ENCODE measurements around the gene BCL2L2. TPM values are rescaled to one million over a fixed set of nuclear protein-coding genes. Genes with fewer than 3 reads are reported as not detected.
A peak's percentile ranks its signal among the peaks of the same experiment; 100 is the strongest.

BCL2L2 gene
- total RNA-seq, 1 experiment from 2014 or later = 20.4 TPM

GRCh38 chr14:23355871-23356435, 49.3 kb downstream of the BCL2L2 start:
- no peak for DNase-seq (ENCODE audit: low read depth)

GRCh38 chr14:23356662-23357061, 50.0 kb downstream of the BCL2L2 start:
- no peak for DNase-seq (ENCODE audit: low read depth)

GRCh38 chr14:23357261-23357660, 50.6 kb downstream of the BCL2L2 start:
- no peak for DNase-seq (ENCODE audit: low read depth)

- no peak for DNase-seq (ENCODE audit: low read depth)
Observed at GRCh38 chr14:23358042-23358441, 51.4 kb downstream of the BCL2L2 start.

GRCh38 chr14:23358553-23359166, 52.0 kb downstream of the BCL2L2 start:
- DNase-seq (ENCODE audit: low read depth) = no peak

- no peak for DNase-seq (ENCODE audit: low read depth)
Observed at GRCh38 chr14:23359167-23359626, 52.6 kb downstream of the BCL2L2 start.

- DNase-seq (ENCODE audit: low read depth) = no peak
Observed at GRCh38 chr14:23359722-23360447, 53.3 kb downstream of the BCL2L2 start.

GRCh38 chr14:23360496-23360895, 53.9 kb downstream of the BCL2L2 start:
- no peak for DNase-seq (ENCODE audit: low read depth)

GRCh38 chr14:23361320-23361719, 54.7 kb downstream of the BCL2L2 start:
- peak; percentile 12 for DNase-seq (ENCODE audit: low read depth)

Other genes starting within 250 kb of the BCL2L2 start
- 10.4 and 11.0 TPM in 2 replicates for gene CDH24, start 249.3 kb upstream of the BCL2L2 start, total RNA-seq (2014; rRNA removed)
- gene ACIN1, start 211.7 kb upstream of the BCL2L2 start, total RNA-seq (2014; rRNA removed) = 78.7 and 106 TPM in 2 replicates
- 41.9 and 47.0 TPM in 2 replicates for gene C14orf119, start 211.3 kb upstream of the BCL2L2 start, total RNA-seq (2014; rRNA removed)
- gene CIROP, start 201.8 kb upstream of the BCL2L2 start, total RNA-seq (2014; rRNA removed) = not detected in 2 replicates
- 0.11 TPM in 1 of 2 replicates, not detected in the other for gene CEBPE, start 187.6 kb upstream of the BCL2L2 start, total RNA-seq (2014; rRNA removed)
- gene SLC7A8, start 123.2 kb upstream of the BCL2L2 start, total RNA-seq (2014; rRNA removed) = 2.4 and 3.4 TPM in 2 replicates
- not detected in 2 replicates for gene RNF212B, start 68.9 kb upstream of the BCL2L2 start, total RNA-seq (2014; rRNA removed)
- 5.7 and 7.1 TPM in 2 replicates for gene HOMEZ, start 20.7 kb upstream of the BCL2L2 start, total RNA-seq (2014; rRNA removed)
- gene PPP1R3E, start 4.0 kb upstream of the BCL2L2 start, total RNA-seq (2014; rRNA removed) = 2.9 and 5.0 TPM in 2 replicates
- gene PABPN1, start 14.6 kb downstream of the BCL2L2 start, total RNA-seq (2014; rRNA removed) = 86.7 and 92.7 TPM in 2 replicates
- gene SLC22A17, start 46.1 kb downstream of the BCL2L2 start, total RNA-seq (2014; rRNA removed) = 13.5 and 16.0 TPM in 2 replicates
- not detected in 2 replicates for gene EFS, start 58.3 kb downstream of the BCL2L2 start, total RNA-seq (2014; rRNA removed)
- gene IL25, start 66.0 kb downstream of the BCL2L2 start, total RNA-seq (2014; rRNA removed) = not detected in 2 replicates
- not detected in 2 replicates for gene CMTM5, start 70.2 kb downstream of the BCL2L2 start, total RNA-seq (2014; rRNA removed)
- gene MYH6, start 101.4 kb downstream of the BCL2L2 start, total RNA-seq (2014; rRNA removed) = not detected in 2 replicates
- gene MYH7, start 128.8 kb downstream of the BCL2L2 start, total RNA-seq (2014; rRNA removed) = 0.06 and 0.17 TPM in 2 replicates
- 37.1 and 41.3 TPM in 2 replicates for gene NGDN, start 162.9 kb downstream of the BCL2L2 start, total RNA-seq (2014; rRNA removed)
- 0.29 and 0.32 TPM in 2 replicates for gene ZFHX2, start 244.9 kb downstream of the BCL2L2 start, total RNA-seq (2014; rRNA removed)
- gene THTPA, start 249.4 kb downstream of the BCL2L2 start, total RNA-seq (2014; rRNA removed) = 17.4 and 25.6 TPM in 2 replicates